Mesothelial cell of epicardium (in vitro differentiated cells): ENCODE measurements around the gene IL21R. TPM values are rescaled to one million over a fixed set of nuclear protein-coding genes. Genes with fewer than 3 reads are reported as not detected.

Source experiments
- DNase-seq, 2 experiments: peaks; one replicate each; pipeline ENCODE4 v3.0.0; 2021; ENCODE audit warnings: low spot score in 2 of 2; ENCODE audit not compliant: unreplicated experiment in 2 of 2
- H3K27ac Mint-ChIP-seq: 2 replicates; pipeline ENCODE4 v1.8.0; 2021; ENCODE audit warnings: mixed read lengths
- H3K27me3 Mint-ChIP-seq: 2 replicates; pipeline ENCODE4 v1.8.0; 2021; ENCODE audit warnings: low read depth, mixed read lengths
- H3K36me3 Mint-ChIP-seq: 2 replicates; pipeline ENCODE4 v1.8.0; 2021; ENCODE audit warnings: mixed read lengths
- H3K4me1 Mint-ChIP-seq: 2 replicates; pipeline ENCODE4 v1.8.0; 2021; ENCODE audit warnings: mixed read lengths
- H3K4me3 Mint-ChIP-seq: 2 replicates; pipeline ENCODE4 v1.8.0; 2021; ENCODE audit warnings: mild to moderate bottlenecking, moderate library complexity, mixed read lengths
- H3K9me3 Mint-ChIP-seq: 2 replicates; pipeline ENCODE4 v1.8.0; 2021; ENCODE audit warnings: mixed read lengths
- total RNA-seq: library from RNA; stranded (reverse); gene quantifications from 3 replicates; pipeline ENCODE4 v1.2.1, GENCODE V29; 2021
- TF ChIP-seq, protein P1 (sequence below): fragments of 200-600 bp; sonication (generic); IDR thresholded peaks from one replicate; pipeline ENCODE4 v1.5.0; 2021; ENCODE audit warnings: antibody characterized with exemption; ENCODE audit not compliant: unreplicated experiment

Gene IL21R
- total RNA-seq, 1 donor from 2014 or later: 0.22 TPM

GRCh38 chr16:27398894-27399853, 2.8 kb upstream of the IL21R start:
- H3K36me3 Mint-ChIP-seq: no peaks in the 10 kb centered on the region
- peaks cover 2% of the 10 kb centered on the region for H3K4me1 Mint-ChIP-seq
- no peak overlapping the region for H3K27ac Mint-ChIP-seq
- DNase-seq: no peak
- H3K9me3 Mint-ChIP-seq: peaks cover 23% of the 10 kb centered on the region
- peaks cover 20% of the 10 kb centered on the region for H3K27me3 Mint-ChIP-seq
- H3K4me3 Mint-ChIP-seq: no peak overlapping the region
- TF ChIP-seq, protein P1, sequence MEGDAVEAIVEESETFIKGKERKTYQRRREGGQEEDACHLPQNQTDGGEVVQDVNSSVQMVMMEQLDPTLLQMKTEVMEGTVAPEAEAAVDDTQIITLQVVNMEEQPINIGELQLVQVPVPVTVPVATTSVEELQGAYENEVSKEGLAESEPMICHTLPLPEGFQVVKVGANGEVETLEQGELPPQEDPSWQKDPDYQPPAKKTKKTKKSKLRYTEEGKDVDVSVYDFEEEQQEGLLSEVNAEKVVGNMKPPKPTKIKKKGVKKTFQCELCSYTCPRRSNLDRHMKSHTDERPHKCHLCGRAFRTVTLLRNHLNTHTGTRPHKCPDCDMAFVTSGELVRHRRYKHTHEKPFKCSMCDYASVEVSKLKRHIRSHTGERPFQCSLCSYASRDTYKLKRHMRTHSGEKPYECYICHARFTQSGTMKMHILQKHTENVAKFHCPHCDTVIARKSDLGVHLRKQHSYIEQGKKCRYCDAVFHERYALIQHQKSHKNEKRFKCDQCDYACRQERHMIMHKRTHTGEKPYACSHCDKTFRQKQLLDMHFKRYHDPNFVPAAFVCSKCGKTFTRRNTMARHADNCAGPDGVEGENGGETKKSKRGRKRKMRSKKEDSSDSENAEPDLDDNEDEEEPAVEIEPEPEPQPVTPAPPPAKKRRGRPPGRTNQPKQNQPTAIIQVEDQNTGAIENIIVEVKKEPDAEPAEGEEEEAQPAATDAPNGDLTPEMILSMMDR: no peak

DNA sequence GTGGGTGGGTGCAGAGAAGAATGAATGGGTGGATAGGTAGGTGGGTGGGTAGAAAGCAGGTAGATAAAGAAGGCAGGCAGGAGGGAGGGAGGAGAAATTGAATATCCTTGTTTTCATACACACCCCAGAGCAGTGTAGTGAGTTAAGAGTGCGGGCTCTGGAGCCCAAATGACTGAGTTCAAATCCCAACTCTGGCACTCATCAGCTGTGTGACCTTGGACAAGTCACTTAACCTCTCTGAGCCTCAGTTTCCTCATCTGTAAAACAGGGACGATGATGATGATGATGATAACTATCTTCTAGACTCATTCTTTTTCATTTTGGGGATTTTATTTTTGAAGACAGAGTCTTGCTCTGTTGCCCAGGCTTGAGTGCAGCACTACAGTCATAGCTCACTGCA, 2.0 kb upstream of the IL21R start:
- TF ChIP-seq, protein P1: no peak
- no peak overlapping the region for H3K4me3 Mint-ChIP-seq
- H3K27me3 Mint-ChIP-seq: peaks cover 17% of the 10 kb centered on the region
- H3K4me1 Mint-ChIP-seq: peaks cover 2% of the 10 kb centered on the region
- no peak overlapping the region for H3K27ac Mint-ChIP-seq
- H3K9me3 Mint-ChIP-seq: peaks cover 16% of the 10 kb centered on the region
- H3K36me3 Mint-ChIP-seq: no peaks in the 10 kb centered on the region
- DNase-seq: no peak

GRCh38 chr16:27400751-27401620, 988 bp upstream of the IL21R start:
- no peak overlapping the region for H3K27ac Mint-ChIP-seq
- peaks cover 2% of the 10 kb centered on the region for H3K4me1 Mint-ChIP-seq
- H3K36me3 Mint-ChIP-seq: no peaks in the 10 kb centered on the region
- H3K9me3 Mint-ChIP-seq: peaks cover 5% of the 10 kb centered on the region
- DNase-seq: no peak
- H3K4me3 Mint-ChIP-seq: no peak overlapping the region
- H3K27me3 Mint-ChIP-seq: peaks cover 17% of the 10 kb centered on the region
- TF ChIP-seq, protein P1: no peak

- TF ChIP-seq, protein P1: no peak
- no peak for DNase-seq
- H3K9me3 Mint-ChIP-seq: no peaks in the 10 kb centered on the region
- no peak overlapping the region for H3K4me3 Mint-ChIP-seq
- no peaks in the 10 kb centered on the region for H3K36me3 Mint-ChIP-seq
- peaks cover 2% of the 10 kb centered on the region for H3K4me1 Mint-ChIP-seq
- no peak overlapping the region for H3K27ac Mint-ChIP-seq
- H3K27me3 Mint-ChIP-seq: peaks cover 24% of the 10 kb centered on the region
These were observed 592 bp downstream of the IL21R start for GRCh38 chr16:27402569-27402963.

- Mint-ChIP-seq H3K4me1 (peaks cover 2% of the 10 kb centered on the region), H3K27me3 (peaks cover 24% of the 10 kb centered on the region), H3K27ac (no peak overlapping the region), H3K36me3 (no peaks in the 10 kb centered on the region), H3K9me3 (no peaks in the 10 kb centered on the region), H3K4me3 (no peak overlapping the region)
- TF ChIP-seq, protein P1: no peak
- no peak for DNase-seq
These were observed 1.1 kb downstream of the IL21R start for GRCh38 chr16:27402964-27403600.
